ENCODE results near the gene CEMIP2.

CEMIP2 gene

GRCh38 chr9:71710201-71710600 lies 58.1 kb downstream of the CEMIP2 start:
- TF ChIP-seq, protein P1, sequence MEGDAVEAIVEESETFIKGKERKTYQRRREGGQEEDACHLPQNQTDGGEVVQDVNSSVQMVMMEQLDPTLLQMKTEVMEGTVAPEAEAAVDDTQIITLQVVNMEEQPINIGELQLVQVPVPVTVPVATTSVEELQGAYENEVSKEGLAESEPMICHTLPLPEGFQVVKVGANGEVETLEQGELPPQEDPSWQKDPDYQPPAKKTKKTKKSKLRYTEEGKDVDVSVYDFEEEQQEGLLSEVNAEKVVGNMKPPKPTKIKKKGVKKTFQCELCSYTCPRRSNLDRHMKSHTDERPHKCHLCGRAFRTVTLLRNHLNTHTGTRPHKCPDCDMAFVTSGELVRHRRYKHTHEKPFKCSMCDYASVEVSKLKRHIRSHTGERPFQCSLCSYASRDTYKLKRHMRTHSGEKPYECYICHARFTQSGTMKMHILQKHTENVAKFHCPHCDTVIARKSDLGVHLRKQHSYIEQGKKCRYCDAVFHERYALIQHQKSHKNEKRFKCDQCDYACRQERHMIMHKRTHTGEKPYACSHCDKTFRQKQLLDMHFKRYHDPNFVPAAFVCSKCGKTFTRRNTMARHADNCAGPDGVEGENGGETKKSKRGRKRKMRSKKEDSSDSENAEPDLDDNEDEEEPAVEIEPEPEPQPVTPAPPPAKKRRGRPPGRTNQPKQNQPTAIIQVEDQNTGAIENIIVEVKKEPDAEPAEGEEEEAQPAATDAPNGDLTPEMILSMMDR (IDR thresholded peaks at IDR 0.05; ENCODE audit: insufficient read depth, low read depth, low read length, missing control alignments) = no peak
- no peak for DNase-seq (ENCODE audit: low read depth)

GRCh38 chr9:71709384-71709783 lies 58.9 kb downstream of the CEMIP2 start:
- TF ChIP-seq, protein P1 (IDR thresholded peaks at IDR 0.05; ENCODE audit: insufficient read depth, low read depth, low read length, missing control alignments) = no peak
- H3K4me3 ChIP-seq (ENCODE audit: low read length) = no peak overlapping the region
- DNase-seq (ENCODE audit: low read depth) = no peak

More at GRCh38 chr9:71710201-71710600, 58.1 kb downstream of the CEMIP2 start:
- H3K4me3 ChIP-seq (ENCODE audit: low read length) = no peak overlapping the region

GRCh38 chr9:71706176-71706575 lies 62.1 kb downstream of the CEMIP2 start:
- DNase-seq (ENCODE audit: low read depth) = no peak
- TF ChIP-seq, protein P1 (IDR thresholded peaks at IDR 0.05; ENCODE audit: insufficient read depth, low read depth, low read length, missing control alignments) = no peak
- no peak overlapping the region for H3K4me3 ChIP-seq (ENCODE audit: low read length)

- DNase-seq (ENCODE audit: low read depth) = no peak
- TF ChIP-seq, protein P1 (IDR thresholded peaks at IDR 0.05; ENCODE audit: insufficient read depth, low read depth, low read length, missing control alignments) = no peak
- H3K4me3 ChIP-seq (ENCODE audit: low read length) = no peak overlapping the region
Observed at GRCh38 chr9:71704796-71705195, 63.5 kb downstream of the CEMIP2 start.

DNA sequence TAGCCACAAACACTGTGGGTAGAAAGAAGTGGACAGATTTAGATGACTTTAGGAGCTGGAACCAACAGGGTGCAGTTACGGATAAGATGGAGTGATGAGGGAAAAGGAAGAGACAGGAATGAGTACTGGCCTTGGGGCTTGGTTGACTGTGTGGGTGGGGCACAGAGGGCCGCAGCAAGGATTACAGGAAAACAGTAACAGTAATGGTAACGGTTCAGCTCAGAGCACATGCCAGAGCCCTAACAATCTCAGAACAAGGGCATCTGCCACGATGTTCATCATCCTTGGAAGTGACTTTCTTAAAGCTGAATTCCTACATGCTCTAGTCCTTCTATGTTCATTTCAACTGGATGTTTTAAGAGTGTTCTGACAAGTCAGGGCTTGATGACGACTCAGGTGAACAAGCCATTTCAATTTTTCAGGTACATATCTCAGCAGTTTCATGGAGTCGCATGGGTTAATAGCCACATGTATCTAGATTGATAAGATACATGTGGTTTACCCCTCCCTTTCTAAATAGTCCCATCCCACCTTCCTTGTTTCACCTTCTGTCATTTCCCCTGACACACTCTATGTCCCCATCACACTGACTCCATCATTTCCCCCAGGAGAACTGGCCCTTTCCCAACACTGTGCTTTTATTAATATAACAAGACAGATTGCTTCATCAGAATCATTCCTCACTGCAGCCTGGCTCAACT lies 65.0 kb downstream of the CEMIP2 start:
- peak; percentile 81 for DNase-seq (ENCODE audit: low read depth)

DNA sequence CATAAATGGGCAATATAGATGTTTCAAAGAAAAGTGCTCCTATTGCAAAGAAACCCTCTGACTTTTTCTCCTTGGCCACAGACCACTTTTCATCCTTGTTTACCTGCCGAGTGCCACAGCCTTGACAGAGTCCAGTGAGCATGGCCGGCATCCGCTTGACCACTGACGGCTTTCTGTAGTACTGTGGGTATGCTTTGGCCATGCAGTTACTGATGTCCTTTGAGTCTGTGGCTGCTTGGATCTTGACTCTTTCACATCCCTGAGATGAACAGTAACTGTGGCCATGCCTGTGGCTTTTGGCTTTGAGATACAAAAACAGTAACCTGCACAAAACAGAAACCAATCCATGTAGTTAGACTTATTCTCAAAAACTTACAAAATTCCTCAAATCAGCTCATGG lies 70.4 kb downstream of the CEMIP2 start:
- TF ChIP-seq, protein P1 (IDR thresholded peaks at IDR 0.05; ENCODE audit: insufficient read depth, low read depth, low read length, missing control alignments) = no peak
- no peak for DNase-seq (ENCODE audit: low read depth)
- no peak overlapping the region for H3K4me3 ChIP-seq (ENCODE audit: low read length)

More for the DNA sequence above, 65.0 kb downstream of the CEMIP2 start:
- H3K4me3 ChIP-seq (ENCODE audit: low read length) = no peak overlapping the region
- TF ChIP-seq, protein P1 (IDR thresholded peaks at IDR 0.05; ENCODE audit: insufficient read depth, low read depth, low read length, missing control alignments) = no peak

GRCh38 chr9:71694332-71694731 lies 74.0 kb downstream of the CEMIP2 start:
- TF ChIP-seq, protein P1 (IDR thresholded peaks at IDR 0.05; ENCODE audit: insufficient read depth, low read depth, low read length, missing control alignments) = no peak
- H3K4me3 ChIP-seq (ENCODE audit: low read length) = no peak overlapping the region
- no peak for DNase-seq (ENCODE audit: low read depth)
